ENCODE results near the gene SH3RF3.

SH3RF3 gene

GRCh38 chr2:109196081-109196875 lies 67.3 kb downstream of the SH3RF3 start:
- Histone ChIP-seq H3K27ac (no peak overlapping the region), H3K4me2 (no peak overlapping the region; the same call in 1 of the 2 replicates), H3K9ac (no peak overlapping the region), H2AFZ (ENCODE audit: low read depth) (no peak overlapping the region), H4K20me1 (ENCODE audit: insufficient read depth) (no peaks in the 10 kb centered on the region), H3K4me3 (IDR thresholded peaks at IDR 0.05; ENCODE audit: insufficient read depth, low read depth, low read length) (no peak overlapping the region), H3K27me3 (ENCODE audit: insufficient read depth, low read depth) (no peaks in the 10 kb centered on the region), H3K79me2 (ENCODE audit: insufficient read depth, low read depth) (no peaks in the 10 kb centered on the region), H3K4me1 (ENCODE audit: low read depth, poor library complexity, severe bottlenecking) (peaks cover 18% of the 10 kb centered on the region), H3K36me3 (ENCODE audit: insufficient read depth) (no peaks in the 10 kb centered on the region)
- no peak for TF ChIP-seq CTCF (conservative IDR thresholded peaks at IDR 0.05; ENCODE audit: low read depth, low read length)

- H3K4me3 ChIP-seq (IDR thresholded peaks at IDR 0.05; ENCODE audit: insufficient read depth, low read depth, low read length), result no peak overlapping the region
- H3K4me2 ChIP-seq, result no peak overlapping the region; the same call in 1 of the 2 replicates
- H3K36me3 ChIP-seq (ENCODE audit: insufficient read depth), result no peaks in the 10 kb centered on the region
- H3K9ac ChIP-seq, result no peak overlapping the region
- H3K4me1 ChIP-seq (ENCODE audit: low read depth, poor library complexity, severe bottlenecking), result peaks cover 18% of the 10 kb centered on the region
- H3K79me2 ChIP-seq (ENCODE audit: insufficient read depth, low read depth), result no peaks in the 10 kb centered on the region
- no peak for TF ChIP-seq CTCF (conservative IDR thresholded peaks at IDR 0.05; ENCODE audit: low read depth, low read length)
- no peak overlapping the region for H3K27ac ChIP-seq
- H2AFZ ChIP-seq (ENCODE audit: low read depth), result no peak overlapping the region
- no peaks in the 10 kb centered on the region for H3K27me3 ChIP-seq (ENCODE audit: insufficient read depth, low read depth)
- no peaks in the 10 kb centered on the region for H4K20me1 ChIP-seq (ENCODE audit: insufficient read depth)
Measured at GRCh38 chr2:109197491-109198418, 68.8 kb downstream of the SH3RF3 start.

- no peaks in the 10 kb centered on the region for H3K36me3 ChIP-seq (ENCODE audit: insufficient read depth)
- no peak overlapping the region for H3K27ac ChIP-seq
- TF ChIP-seq CTCF (conservative IDR thresholded peaks at IDR 0.05; ENCODE audit: low read depth, low read length), result no peak
- H3K4me1 ChIP-seq (ENCODE audit: low read depth, poor library complexity, severe bottlenecking), result peaks cover 16% of the 10 kb centered on the region
- no peak overlapping the region for H3K4me3 ChIP-seq (IDR thresholded peaks at IDR 0.05; ENCODE audit: insufficient read depth, low read depth, low read length)
- no peak overlapping the region for H2AFZ ChIP-seq (ENCODE audit: low read depth)
- no peak overlapping the region for H3K9ac ChIP-seq
- no peak overlapping the region for H3K4me2 ChIP-seq
- no peaks in the 10 kb centered on the region for H3K79me2 ChIP-seq (ENCODE audit: insufficient read depth, low read depth)
- H4K20me1 ChIP-seq (ENCODE audit: insufficient read depth), result no peaks in the 10 kb centered on the region
- no peaks in the 10 kb centered on the region for H3K27me3 ChIP-seq (ENCODE audit: insufficient read depth, low read depth)
Measured at GRCh38 chr2:109199790-109200189, 70.8 kb downstream of the SH3RF3 start.

- TF ChIP-seq CTCF (conservative IDR thresholded peaks at IDR 0.05; ENCODE audit: low read depth, low read length), result no peak
- H3K4me1 ChIP-seq (ENCODE audit: low read depth, poor library complexity, severe bottlenecking), result peaks cover 8% of the 10 kb centered on the region
- H3K4me2 ChIP-seq, result no peak overlapping the region
- H3K27ac ChIP-seq, result no peak overlapping the region
- no peak overlapping the region for H3K9ac ChIP-seq
- H2AFZ ChIP-seq (ENCODE audit: low read depth), result no peak overlapping the region
- H3K36me3 ChIP-seq (ENCODE audit: insufficient read depth), result no peaks in the 10 kb centered on the region
- no peak overlapping the region for H3K4me3 ChIP-seq (IDR thresholded peaks at IDR 0.05; ENCODE audit: insufficient read depth, low read depth, low read length)
- H4K20me1 ChIP-seq (ENCODE audit: insufficient read depth), result no peaks in the 10 kb centered on the region
- no peaks in the 10 kb centered on the region for H3K79me2 ChIP-seq (ENCODE audit: insufficient read depth, low read depth)
- no peaks in the 10 kb centered on the region for H3K27me3 ChIP-seq (ENCODE audit: insufficient read depth, low read depth)
Measured at GRCh38 chr2:109200616-109201464, 71.8 kb downstream of the SH3RF3 start.

All from KMS-11 (cell line).